Upper lobe of right lung (tissue), 1 donor: Measurements from ENCODE around the gene PTPMT1. TPM values are rescaled to one million over a fixed set of nuclear protein-coding genes. Genes with fewer than 3 reads are reported as not detected.
A peak's percentile ranks its signal among the peaks of the same experiment; 100 is the strongest.

Source experiments
- ATAC-seq: fragments of 200-7000 bp; cut with Tn5 transposase; one replicate; pipeline ENCODE4 v1.9.1; 2020; ENCODE audit warnings: mild to moderate bottlenecking, moderate library complexity
- DNase-seq: peaks from one replicate; pipeline ENCODE4 v3.0.0-alpha.2; 2020
- H3K27ac ChIP-seq: fragments of 200-600 bp; one replicate; pipeline ENCODE4 v1.8.0; 2022
- H3K27me3 ChIP-seq: fragments of 200-600 bp; one replicate; pipeline ENCODE4 v1.8.0; 2022; ENCODE audit warnings: mild to moderate bottlenecking
- H3K36me3 ChIP-seq: fragments of 200-600 bp; one replicate; pipeline ENCODE4 v1.8.0; 2022
- H3K4me1 ChIP-seq: fragments of 200-600 bp; one replicate; pipeline ENCODE4 v1.8.0; 2022
- H3K4me3 ChIP-seq: fragments of 200-600 bp; one replicate; pipeline ENCODE4 v1.8.0; 2022; ENCODE audit warnings: mild to moderate bottlenecking
- H3K9me3 ChIP-seq: fragments of 200-600 bp; one replicate; pipeline ENCODE4 v1.8.0; 2022
- CTCF ChIP-seq: fragments of 200-600 bp; IDR thresholded peaks from one replicate; pipeline ENCODE4 v1.8.0; 2022; ENCODE audit warnings: antibody characterized with exemption
- intact Hi-C: fragments of 100-400 bp; cut with DNase I; formaldehyde crosslinking; loops from one replicate; pipeline ENCODE4 v1.11.0; 2022
- total RNA-seq: library from RNA; stranded (reverse); fragmentation: NEBNext Ultra II Directional; extraction: Animal tissue kit (Norgen Biotek cat#: 25700); gene quantifications from one replicate; pipeline ENCODE4 v1.2.1, GENCODE V29; 2021
- donor health status: DM: no; HTN: yes; CAD: no; lungs with severe emphysema.

Gene PTPMT1
- total RNA-seq, 1 donor from 2014 or later = 75.6 TPM

GRCh38 chr11:47570651-47571356 lies 5.4 kb downstream of the PTPMT1 start:
- TF ChIP-seq CTCF = no peak
- DNase-seq (no peak), ATAC-seq (peak; percentile 86)
- Histone ChIP-seq H3K27ac (peak overlapping the region; percentile 42), H3K27me3 (no peaks in the 10 kb centered on the region), H3K4me1 (peaks cover 5% of the 10 kb centered on the region), H3K4me3 (no peak overlapping the region), H3K9me3 (no peaks in the 10 kb centered on the region), H3K36me3 (peaks cover 57% of the 10 kb centered on the region)
- intact Hi-C loops = no loop called here

GRCh38 chr11:47571357-47571729 lies 5.9 kb downstream of the PTPMT1 start:
- no peak for TF ChIP-seq CTCF
- intact Hi-C loops = no loop called here
- Histone ChIP-seq H3K27ac (peak overlapping the region; percentile 42), H3K4me1 (peaks cover 5% of the 10 kb centered on the region), H3K9me3 (no peaks in the 10 kb centered on the region), H3K36me3 (peaks cover 60% of the 10 kb centered on the region), H3K4me3 (no peak overlapping the region), H3K27me3 (no peaks in the 10 kb centered on the region)
- no peak for DNase-seq
- ATAC-seq = peak; percentile 40

GRCh38 chr11:47571895-47572294 lies 6.5 kb downstream of the PTPMT1 start:
- Histone ChIP-seq H3K27me3 (no peaks in the 10 kb centered on the region), H3K36me3 (peaks cover 65% of the 10 kb centered on the region), H3K9me3 (no peaks in the 10 kb centered on the region), H3K4me3 (no peak overlapping the region), H3K4me1 (peaks cover 5% of the 10 kb centered on the region), H3K27ac (peak overlapping the region; percentile 42)
- TF ChIP-seq CTCF = no peak
- DNase-seq (no peak), ATAC-seq (no peak)
- intact Hi-C loops = no loop called here

GRCh38 chr11:47572715-47573255 lies 7.4 kb downstream of the PTPMT1 start:
- no peak overlapping the region for H3K4me3 ChIP-seq
- H3K27ac ChIP-seq = no peak overlapping the region
- intact Hi-C loops = no loop called here
- DNase-seq (peak; percentile 50), ATAC-seq (no peak)
- H3K4me1 ChIP-seq = peaks cover 14% of the 10 kb centered on the region
- no peaks in the 10 kb centered on the region for H3K27me3 ChIP-seq
- H3K36me3 ChIP-seq = peaks cover 73% of the 10 kb centered on the region
- no peak for TF ChIP-seq CTCF
- H3K9me3 ChIP-seq = no peaks in the 10 kb centered on the region

- no peaks in the 10 kb centered on the region for H3K9me3 ChIP-seq
- H3K4me1 ChIP-seq = peaks cover 19% of the 10 kb centered on the region
- H3K27me3 ChIP-seq = no peaks in the 10 kb centered on the region
- H3K36me3 ChIP-seq = peaks cover 73% of the 10 kb centered on the region
- H3K27ac ChIP-seq = no peak overlapping the region
- TF ChIP-seq CTCF = no peak
- DNase-seq (peak; percentile 44), ATAC-seq (no peak)
- intact Hi-C loops = no loop called here
- no peak overlapping the region for H3K4me3 ChIP-seq
Measured at GRCh38 chr11:47573321-47573720, 7.9 kb downstream of the PTPMT1 start.
